Ascending aorta (tissue), 2 donors: ENCODE data around the gene PEX26. TPM values are rescaled to one million over a fixed set of nuclear protein-coding genes. Genes with fewer than 3 reads are reported as not detected.
A peak's percentile ranks its signal among the peaks of the same experiment; 100 is the strongest.

Experiments used
- DNase-seq, 2 donors: peaks; one replicate each; pipeline ENCODE4 v3.0.0-alpha.2; 2019; ENCODE audit warnings: low spot score in 2 of 2
- H3K27ac ChIP-seq, 2 donors: fragments of 200-600 bp; sonication (generic); one replicate each; pipeline ENCODE4 v1.5.1; 2016 to 2017; ENCODE audit warnings: mild to moderate bottlenecking in 1 of 2
- H3K27me3 ChIP-seq: fragments of 200-600 bp; sonication (generic); one replicate; pipeline ENCODE4 v1.5.1; 2017
- H3K36me3 ChIP-seq, 2 donors: fragments of 200-600 bp; sonication (generic); one replicate each; pipeline ENCODE4 v1.5.1; 2016
- H3K4me1 ChIP-seq, 2 donors: fragments of 200-600 bp; sonication (generic); one replicate each; pipeline ENCODE4 v1.5.1; 2016 to 2017; ENCODE audit warnings: mild to moderate bottlenecking in 1 of 2
- H3K4me3 ChIP-seq, 2 donors: fragments of 200-600 bp; sonication (generic); one replicate each; pipeline ENCODE4 v1.5.1; 2016 to 2017; ENCODE audit warnings: mild to moderate bottlenecking in 1 of 2
- H3K9me3 ChIP-seq, 2 donors: fragments of 200-600 bp; sonication (generic); one replicate each; pipeline ENCODE4 v1.5.1; 2016
- CTCF ChIP-seq, 3 experiments: fragments of 200-600 bp in 2 of 3; fragments of 450-650 bp in 1 of 3; sonication (generic) in 2 of 3; IDR thresholded peaks; one replicate each; pipeline ENCODE4 v1.5.1; 2016 to 2019; ENCODE audit warnings: antibody characterized with exemption in 3 of 3, mild to moderate bottlenecking in 1 of 3, moderate library complexity in 1 of 3
- intact Hi-C: fragments of 100-400 bp; cut with DNase I; formaldehyde crosslinking; loops from one replicate; pipeline ENCODE4 v1.15.1; 2023
- total RNA-seq: library from RNA; depleted of rRNA; stranded (reverse); fragments of >200 nt; gene quantifications from one replicate; pipeline ENCODE4 v1.1.0, GENCODE V29; 2016

PEX26 gene
- total RNA-seq, 1 donor from 2014 or later, result 38.1 TPM

GRCh38 chr22:18059094-18059417 is 18.7 kb upstream of the PEX26 start:
- intact Hi-C loops, result loop anchor here (5.0 kb wide), 1 partner anchor 432 kb away; the partner anchor contains the start of gene ATP6V1E1
- DNase-seq, result no peak
- no peaks in the 10 kb centered on the region for H3K9me3 ChIP-seq
- H3K27me3 ChIP-seq, result no peaks in the 10 kb centered on the region
- H3K4me1 ChIP-seq, result peaks cover 17 to 30% of the 10 kb centered on the region in 2 donors
- no peak overlapping the region for H3K4me3 ChIP-seq
- peak overlapping the region; percentile 74 to 85 for H3K27ac ChIP-seq
- H3K36me3 ChIP-seq, result no peaks in the 10 kb centered on the region
- no peak for TF ChIP-seq CTCF (IDR thresholded peaks at IDR 0.05)

- Histone ChIP-seq H3K36me3 (no peaks in the 10 kb centered on the region), H3K4me1 (peaks cover 17 to 30% of the 10 kb centered on the region in 2 donors), H3K4me3 (no peak overlapping the region), H3K27me3 (no peaks in the 10 kb centered on the region), H3K27ac (peak overlapping the region; percentile 74 to 85), H3K9me3 (no peaks in the 10 kb centered on the region)
- intact Hi-C loops, result loop anchor here (5.0 kb wide), 1 partner anchor 432 kb away; the partner anchor contains the start of gene ATP6V1E1
- no peak for DNase-seq
- no peak for TF ChIP-seq CTCF (IDR thresholded peaks at IDR 0.05)
Observed at GRCh38 chr22:18059473-18059872, 18.3 kb upstream of the PEX26 start.

- Histone ChIP-seq H3K27me3 (no peaks in the 10 kb centered on the region), H3K4me1 (peaks cover 17 to 30% of the 10 kb centered on the region in 2 donors), H3K4me3 (no peak overlapping the region), H3K36me3 (no peaks in the 10 kb centered on the region), H3K27ac (no peak overlapping the region), H3K9me3 (no peaks in the 10 kb centered on the region)
- intact Hi-C loops, result loop anchor here (5.0 kb wide), 1 partner anchor 433 kb away; the partner anchor contains the start of gene ATP6V1E1
- TF ChIP-seq CTCF (IDR thresholded peaks at IDR 0.05), result no peak
- DNase-seq, result no peak
Observed at GRCh38 chr22:18059991-18060390, 17.8 kb upstream of the PEX26 start.

GRCh38 chr22:18060646-18061620 is 16.9 kb upstream of the PEX26 start:
- Histone ChIP-seq H3K9me3 (no peaks in the 10 kb centered on the region), H3K36me3 (no peaks in the 10 kb centered on the region), H3K27ac (peak overlapping the region; percentile 18 to 62), H3K4me3 (no peak overlapping the region), H3K27me3 (no peaks in the 10 kb centered on the region), H3K4me1 (peaks cover 14 to 28% of the 10 kb centered on the region in 2 donors)
- no peak for DNase-seq
- intact Hi-C loops, result no loop called here
- no peak for TF ChIP-seq CTCF (IDR thresholded peaks at IDR 0.05)

GRCh38 chr22:18062421-18062820 is 15.4 kb upstream of the PEX26 start:
- Histone ChIP-seq H3K36me3 (no peaks in the 10 kb centered on the region), H3K9me3 (no peaks in the 10 kb centered on the region), H3K4me1 (peaks cover 8 to 19% of the 10 kb centered on the region in 2 donors), H3K4me3 (no peak overlapping the region), H3K27ac (no peak overlapping the region), H3K27me3 (no peaks in the 10 kb centered on the region)
- TF ChIP-seq CTCF (IDR thresholded peaks at IDR 0.05), result no peak
- no peak for DNase-seq
- intact Hi-C loops, result no loop called here
